ENCODE results near the gene GPR176. TPM values are rescaled to one million over a fixed set of nuclear protein-coding genes. Genes with fewer than 3 reads are reported as not detected.
A peak's percentile ranks its signal among the peaks of the same experiment; 100 is the strongest.

Gene GPR176
- total RNA-seq, 2 experiments from 2014 or later = 0.09 to 0.14 TPM

DNA sequence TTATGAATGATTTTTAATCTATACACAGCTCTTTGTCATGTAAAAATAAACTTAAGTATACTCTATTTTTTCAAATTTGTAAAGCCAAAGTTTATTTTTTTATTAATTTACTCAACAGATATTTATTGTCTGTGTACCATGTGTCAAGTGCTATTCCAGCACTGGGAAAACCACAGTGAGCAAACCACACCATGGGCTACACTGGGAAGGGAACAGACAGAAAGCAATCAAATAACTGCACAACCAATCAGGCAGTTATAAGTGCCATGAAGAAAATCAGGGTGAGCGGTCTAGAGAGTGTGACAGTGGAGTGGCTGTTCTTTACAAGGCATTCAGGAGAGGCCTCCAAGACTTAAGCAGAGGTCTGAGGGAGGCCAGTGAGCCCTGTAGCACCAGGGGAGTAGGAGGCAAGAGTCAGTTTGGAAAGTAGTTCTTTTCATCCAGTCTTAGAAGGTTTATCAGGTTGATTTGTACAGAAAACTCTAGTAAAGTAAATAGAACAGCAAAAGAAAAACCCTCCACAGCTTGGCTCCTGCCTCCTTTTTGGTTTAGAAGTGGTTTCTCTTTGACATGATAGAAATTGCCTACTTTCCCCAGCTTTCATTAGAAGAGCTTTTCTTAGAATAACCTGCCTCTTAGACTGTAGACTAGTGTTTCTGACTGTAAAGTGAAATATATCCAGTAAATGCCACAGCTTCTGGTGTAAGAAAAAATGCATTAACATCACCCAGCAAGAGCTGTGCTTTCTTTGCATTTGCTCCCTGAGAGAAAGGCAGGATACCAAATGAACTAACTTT, 27.5 kb upstream of the GPR176 start:
- Mint-ChIP-seq H3K4me1 (peaks cover 22% of the 10 kb centered on the region), H3K4me3 (peak overlapping the region; percentile 74), H3K27me3 (no peaks in the 10 kb centered on the region), H3K36me3 (peaks cover 39% of the 10 kb centered on the region), H3K27ac (peak overlapping the region; percentile 95), H3K9me3 (no peaks in the 10 kb centered on the region)
- POLR2A ChIA-PET = interaction anchor here (1.3 to 2.4 kb wide), 3 partner anchors 13 to 30 kb away, joined by 3 to 17 read pairs (median 3); partner anchors contain the start of gene EIF2AK4
- DNase-seq (no peak), ATAC-seq (ENCODE audit: low read depth) (peak; percentile 87)

GRCh38 chr15:39946862-39947261, 26.8 kb upstream of the GPR176 start:
- Mint-ChIP-seq H3K4me1 (peaks cover 22% of the 10 kb centered on the region), H3K36me3 (peaks cover 43% of the 10 kb centered on the region), H3K27ac (no peak overlapping the region), H3K27me3 (no peaks in the 10 kb centered on the region), H3K9me3 (no peaks in the 10 kb centered on the region), H3K4me3 (no peak overlapping the region)
- ATAC-seq (ENCODE audit: low read depth) = no peak
- POLR2A ChIA-PET = interaction anchor here (2.4 kb wide), 1 partner anchor 13 kb away, joined by 17 read pairs; the partner anchor contains the start of gene EIF2AK4
- DNase-seq = no peak

- Mint-ChIP-seq H3K4me1 (peaks cover 22% of the 10 kb centered on the region), H3K36me3 (peaks cover 41% of the 10 kb centered on the region), H3K27me3 (no peaks in the 10 kb centered on the region), H3K27ac (no peak overlapping the region), H3K9me3 (no peaks in the 10 kb centered on the region), H3K4me3 (no peak overlapping the region)
- POLR2A ChIA-PET = interaction anchor here (1.6 kb wide), 1 partner anchor 11 kb away, joined by 4 read pairs; the partner anchor contains the start of gene EIF2AK4
- ATAC-seq (ENCODE audit: low read depth) (no peak), DNase-seq (no peak)
Measured at GRCh38 chr15:39944726-39945125, 24.7 kb upstream of the GPR176 start.

- H3K36me3 Mint-ChIP-seq = peaks cover 41% of the 10 kb centered on the region
- H3K4me3 Mint-ChIP-seq = no peak overlapping the region
- POLR2A ChIA-PET = no interaction called here
- peaks cover 12% of the 10 kb centered on the region for H3K4me1 Mint-ChIP-seq
- no peak overlapping the region for H3K27ac Mint-ChIP-seq
- DNase-seq = no peak
- no peaks in the 10 kb centered on the region for H3K27me3 Mint-ChIP-seq
- no peak for ATAC-seq (ENCODE audit: low read depth)
- H3K9me3 Mint-ChIP-seq = no peaks in the 10 kb centered on the region
Measured at GRCh38 chr15:39942753-39943150, 22.7 kb upstream of the GPR176 start.

- H3K4me3 Mint-ChIP-seq = no peak overlapping the region
- H3K27me3 Mint-ChIP-seq = no peaks in the 10 kb centered on the region
- no peak overlapping the region for H3K27ac Mint-ChIP-seq
- ATAC-seq (ENCODE audit: low read depth) (no peak), DNase-seq (no peak)
- peaks cover 41% of the 10 kb centered on the region for H3K36me3 Mint-ChIP-seq
- H3K9me3 Mint-ChIP-seq = no peaks in the 10 kb centered on the region
- POLR2A ChIA-PET = no interaction called here
- H3K4me1 Mint-ChIP-seq = peaks cover 10% of the 10 kb centered on the region
Measured at GRCh38 chr15:39942101-39942752, 22.2 kb upstream of the GPR176 start.

DNA sequence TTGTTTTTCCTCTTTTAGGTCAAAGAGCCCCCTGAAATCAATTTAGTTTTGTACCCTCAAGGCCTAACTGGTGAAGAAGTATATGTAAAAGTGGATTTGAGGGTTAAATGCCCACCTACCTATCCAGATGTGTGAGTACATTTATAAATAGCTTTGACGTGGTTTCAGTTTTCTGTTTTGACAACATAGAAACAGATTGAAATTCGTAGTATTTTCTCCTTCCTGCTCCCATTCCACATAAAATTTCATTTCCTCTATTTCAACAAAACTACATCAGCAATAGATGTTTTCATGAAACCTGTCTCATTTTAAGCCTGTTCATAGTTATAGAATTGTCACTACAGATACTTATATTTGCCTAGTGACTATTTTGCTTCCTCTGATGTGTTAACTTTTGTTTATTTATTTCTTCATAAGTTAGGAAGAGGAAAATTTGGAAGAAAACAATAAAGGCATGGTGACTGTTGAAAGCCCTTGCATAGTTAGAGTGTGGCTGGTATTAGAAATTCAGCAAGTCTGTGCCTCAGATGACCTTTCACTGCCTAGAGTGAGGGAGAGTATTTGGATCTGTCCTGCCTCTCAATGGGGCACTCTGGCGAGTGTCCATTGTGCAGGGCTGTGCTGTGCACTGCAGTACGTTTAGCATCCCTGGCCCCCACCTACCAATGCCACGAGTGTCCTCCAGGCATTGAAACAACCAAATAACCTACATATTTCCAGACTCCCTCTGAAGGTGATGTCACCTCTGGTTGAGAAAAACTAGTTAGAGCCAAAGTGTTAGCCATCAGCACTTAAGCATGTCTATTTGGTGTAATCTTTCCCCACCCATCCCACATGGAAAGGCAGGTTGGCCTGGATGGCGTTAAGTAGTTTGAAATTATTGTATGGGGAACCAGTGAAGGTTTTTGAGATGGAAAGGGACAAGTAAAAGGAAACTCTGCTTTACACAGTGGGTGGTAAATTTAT, 19.7 kb upstream of the GPR176 start:
- no peak overlapping the region for H3K27ac Mint-ChIP-seq
- POLR2A ChIA-PET = no interaction called here
- no peaks in the 10 kb centered on the region for H3K27me3 Mint-ChIP-seq
- ATAC-seq (ENCODE audit: low read depth) (no peak), DNase-seq (no peak)
- no peak overlapping the region for H3K4me3 Mint-ChIP-seq
- no peaks in the 10 kb centered on the region for H3K9me3 Mint-ChIP-seq
- peaks cover 17% of the 10 kb centered on the region for H3K4me1 Mint-ChIP-seq
- peaks cover 31% of the 10 kb centered on the region for H3K36me3 Mint-ChIP-seq

DNA sequence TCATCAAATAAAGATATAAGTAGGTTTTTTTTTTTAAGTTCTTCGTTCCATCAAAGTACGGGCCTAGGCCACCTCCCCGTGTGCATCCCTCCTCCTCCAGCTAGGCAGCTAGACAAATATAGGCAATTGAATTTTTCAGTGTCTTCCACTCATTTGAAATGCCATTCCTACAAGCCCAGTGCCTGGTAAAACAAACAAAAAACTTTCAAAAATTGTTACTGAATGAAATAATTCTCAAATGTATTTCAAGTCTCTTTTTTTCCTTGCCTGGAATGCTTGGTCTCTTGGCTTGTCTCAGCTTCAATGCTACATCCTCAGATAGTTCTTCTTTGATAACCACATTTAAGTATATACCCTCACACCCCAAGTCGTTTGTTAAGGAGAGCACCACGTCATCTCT, 17.6 kb upstream of the GPR176 start:
- Mint-ChIP-seq H3K4me3 (no peak overlapping the region), H3K4me1 (peaks cover 25% of the 10 kb centered on the region), H3K9me3 (no peaks in the 10 kb centered on the region), H3K27ac (no peak overlapping the region), H3K36me3 (peaks cover 20% of the 10 kb centered on the region), H3K27me3 (no peaks in the 10 kb centered on the region)
- ATAC-seq (ENCODE audit: low read depth) (no peak), DNase-seq (no peak)
- POLR2A ChIA-PET = no interaction called here

DNA sequence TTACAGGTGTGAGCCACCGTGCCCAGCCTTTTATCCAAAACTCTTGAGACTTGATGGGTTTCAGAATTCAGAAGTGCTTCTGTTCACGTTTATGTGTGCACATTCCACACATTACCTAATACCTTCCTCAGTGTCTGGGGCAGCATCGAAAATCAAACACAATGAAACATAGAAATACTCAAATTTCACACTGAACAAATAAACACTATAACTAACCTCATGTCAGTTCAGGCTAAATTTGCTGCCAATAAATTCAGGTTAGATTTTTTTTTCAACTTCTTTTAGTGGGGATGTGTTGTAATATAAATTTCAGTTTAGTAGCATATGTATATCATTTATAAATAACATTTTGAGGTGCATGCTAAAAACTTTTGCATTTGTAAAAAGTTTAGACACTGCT, 16.6 kb upstream of the GPR176 start:
- POLR2A ChIA-PET = no interaction called here
- Mint-ChIP-seq H3K4me3 (no peak overlapping the region), H3K36me3 (peaks cover 14% of the 10 kb centered on the region), H3K27ac (no peak overlapping the region), H3K9me3 (no peaks in the 10 kb centered on the region), H3K4me1 (peaks cover 28% of the 10 kb centered on the region), H3K27me3 (peaks cover 2% of the 10 kb centered on the region)
- no peak for ATAC-seq (ENCODE audit: low read depth)
- no peak for DNase-seq

DNA sequence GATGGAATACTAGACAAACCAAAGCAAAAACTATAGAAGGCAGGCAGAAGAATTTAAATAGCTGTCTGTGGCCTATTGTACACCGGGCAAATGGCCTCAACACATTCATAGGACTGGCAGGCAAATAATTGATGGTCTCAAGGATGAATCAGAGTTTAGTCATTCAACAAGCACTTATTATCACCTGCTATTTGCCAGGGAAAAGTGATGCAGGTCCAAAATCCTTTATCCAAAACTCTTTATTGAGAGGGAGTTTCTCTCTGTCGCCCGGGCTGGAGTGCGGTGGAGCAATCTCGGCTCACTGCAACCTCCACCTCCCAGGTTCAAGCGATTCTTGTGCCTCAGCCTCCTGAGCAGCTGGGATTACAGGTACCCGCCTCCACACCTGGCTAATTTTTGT, 16.1 kb upstream of the GPR176 start:
- Mint-ChIP-seq H3K4me3 (no peak overlapping the region), H3K27ac (no peak overlapping the region), H3K36me3 (peaks cover 14% of the 10 kb centered on the region), H3K9me3 (no peaks in the 10 kb centered on the region), H3K4me1 (peaks cover 28% of the 10 kb centered on the region), H3K27me3 (peaks cover 4% of the 10 kb centered on the region)
- ATAC-seq (ENCODE audit: low read depth) (no peak), DNase-seq (no peak)
- POLR2A ChIA-PET = no interaction called here

DNA sequence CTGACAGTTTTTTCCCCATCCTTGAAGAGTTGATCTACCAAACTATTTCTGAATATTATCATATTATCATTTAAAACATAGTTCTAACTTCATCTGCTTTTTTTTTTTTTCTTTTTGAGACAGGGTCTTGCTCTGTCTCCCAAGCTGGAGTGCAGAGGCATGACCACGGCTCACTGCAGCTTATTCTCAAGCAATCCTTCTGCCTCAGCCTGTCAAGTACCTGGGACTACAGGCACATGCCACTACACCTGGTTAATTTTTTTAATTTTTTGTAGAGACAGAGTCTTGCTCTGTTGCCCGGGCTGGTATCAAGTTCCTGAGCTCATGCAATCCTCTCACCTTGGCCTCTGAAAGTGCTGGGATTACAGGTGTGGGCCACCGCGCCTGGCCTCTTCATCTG, 15.2 kb upstream of the GPR176 start:
- no peak for ATAC-seq (ENCODE audit: low read depth)
- Mint-ChIP-seq H3K4me3 (peak overlapping the region; percentile 50), H3K27me3 (peaks cover 5% of the 10 kb centered on the region), H3K9me3 (no peaks in the 10 kb centered on the region), H3K27ac (no peak overlapping the region), H3K4me1 (peaks cover 28% of the 10 kb centered on the region), H3K36me3 (peaks cover 14% of the 10 kb centered on the region)
- POLR2A ChIA-PET = interaction anchor here (0.7 to 2.0 kb wide), 3 partner anchors 13 to 312 kb away, joined by 3 to 17 read pairs (median 6); no protein-coding TSS in a partner anchor
- no peak for DNase-seq

DNA sequence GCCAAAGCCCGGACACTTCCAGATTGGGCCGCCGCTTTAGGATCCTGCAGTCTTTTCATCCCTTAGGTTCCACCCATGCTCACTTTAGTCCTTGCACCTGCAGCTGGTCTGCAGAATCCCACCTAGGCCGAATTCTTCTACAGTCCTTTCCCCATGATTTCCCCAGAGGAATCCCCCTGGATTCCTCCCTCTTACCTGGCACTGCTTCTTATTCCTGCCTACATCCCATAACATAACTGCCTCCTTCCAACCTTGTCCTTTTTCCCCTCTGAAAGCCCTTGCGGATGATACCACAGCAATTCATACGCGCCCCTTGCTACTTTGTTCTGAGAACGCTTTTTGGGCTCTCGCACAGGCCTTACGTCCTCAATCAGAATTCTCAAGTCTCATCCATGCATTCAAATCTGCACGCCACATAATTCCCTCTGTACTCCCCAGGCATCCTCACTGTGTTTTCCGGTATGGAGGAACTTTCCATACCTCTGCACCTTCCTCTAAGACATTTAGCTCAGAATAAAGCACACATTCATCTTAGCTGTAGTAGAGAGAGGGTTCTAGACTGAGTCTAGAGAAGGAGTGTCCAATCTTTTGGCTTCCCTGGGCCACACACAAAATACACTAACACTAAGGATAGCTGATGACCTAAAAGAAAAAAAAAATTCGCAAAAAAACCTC, 14.5 kb upstream of the GPR176 start:
- H3K36me3 Mint-ChIP-seq = peaks cover 9% of the 10 kb centered on the region
- H3K9me3 Mint-ChIP-seq = no peaks in the 10 kb centered on the region
- H3K4me3 Mint-ChIP-seq = peak overlapping the region; percentile 92
- peaks cover 28% of the 10 kb centered on the region for H3K4me1 Mint-ChIP-seq
- POLR2A ChIA-PET = interaction anchor here (0.7 to 2.1 kb wide), 7 partner anchors 10 to 311 kb away, joined by 3 to 17 read pairs (median 6); partner anchors contain the start of genes FSIP1 and SRP14
- peaks cover 9% of the 10 kb centered on the region for H3K27me3 Mint-ChIP-seq
- ATAC-seq (ENCODE audit: low read depth) (no peak), DNase-seq (peak; percentile 31)
- H3K27ac Mint-ChIP-seq = peak overlapping the region; percentile 77

GRCh38 chr15:39931615-39932014, 11.5 kb upstream of the GPR176 start:
- H3K36me3 Mint-ChIP-seq = peaks cover 3% of the 10 kb centered on the region
- H3K27me3 Mint-ChIP-seq = peaks cover 16% of the 10 kb centered on the region
- H3K9me3 Mint-ChIP-seq = no peaks in the 10 kb centered on the region
- DNase-seq (no peak), ATAC-seq (ENCODE audit: low read depth) (no peak)
- peaks cover 21% of the 10 kb centered on the region for H3K4me1 Mint-ChIP-seq
- H3K4me3 Mint-ChIP-seq = no peak overlapping the region
- POLR2A ChIA-PET = interaction anchor here (0.6 kb wide), 1 partner anchor 105 kb away, joined by 4 read pairs; no protein-coding TSS in a partner anchor
- no peak overlapping the region for H3K27ac Mint-ChIP-seq

Measured in activated naive CD8-positive, alpha-beta T cell treated with anti-CD3 and anti-CD28 coated beads, Interleukin-2, amount 10 ng/mL, durations not matched to agents 7 days and 5 days (primary cell).